Measurements from ENCODE around the gene SIGLEC15.

GRCh38 chr18:45850021-45850420 lies 24.5 kb downstream of the SIGLEC15 start:
- TF ChIP-seq CTCF (IDR thresholded peaks at IDR 0.05; ENCODE audit: poor library complexity), result peak; percentile 25
- TF ChIP-seq EZH2 (IDR thresholded peaks at IDR 0.05; ENCODE audit: borderline replicate concordance), result no peak

All from hepatocyte (in vitro differentiated cells).